PC-3 (cell line): Measurements from ENCODE around the gene C1orf159.

Source experiments
- CTCF ChIP-seq: fragments of 300-600 bp; sonication (generic); conservative IDR thresholded peaks from 2 replicates; pipeline ENCODE4 v1.5.1; 2017; ENCODE audit warnings: antibody characterized with exemption, low read depth, mild to moderate bottlenecking, low read length
- EZH2 ChIP-seq: fragments of 300-600 bp; sonication (generic); IDR thresholded peaks from one replicate; pipeline ENCODE4 v1.6.1; 2017; ENCODE audit warnings: antibody characterized with exemption, mild to moderate bottlenecking, low read length; ENCODE audit not compliant: unreplicated experiment

DNA sequence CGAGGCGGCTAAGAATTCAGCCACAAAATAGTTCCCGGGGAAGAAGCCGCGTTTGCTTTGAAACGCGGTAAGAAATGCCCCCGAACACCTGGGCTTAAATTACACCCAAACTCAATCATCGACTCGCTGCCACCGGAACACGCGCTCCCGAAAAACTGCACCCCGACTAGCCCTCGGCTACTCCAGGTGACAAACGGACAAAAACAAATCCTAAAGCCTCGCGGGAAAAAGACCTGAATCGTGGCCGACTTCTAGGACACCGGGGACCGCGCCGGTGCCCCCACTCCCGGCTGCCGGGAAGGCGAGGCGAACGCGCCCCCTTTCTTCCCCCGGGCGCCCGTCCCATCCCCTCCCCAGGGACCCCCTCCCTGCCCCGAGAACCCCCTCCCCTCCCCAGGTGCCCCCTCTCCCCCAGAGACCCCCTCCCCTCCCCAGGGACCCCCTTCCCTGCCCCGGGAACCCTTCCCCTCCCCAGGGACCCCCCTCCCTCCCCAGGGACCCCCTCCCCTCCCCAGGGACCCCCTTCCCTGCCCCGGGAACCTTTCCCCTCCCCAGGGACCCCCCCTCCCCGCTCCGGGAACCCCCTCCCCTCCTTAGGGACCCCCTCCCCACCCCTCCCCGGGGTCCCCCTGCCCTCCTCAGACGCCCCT is 628 bp downstream of the C1orf159 start:
- TF ChIP-seq CTCF (no peak), EZH2 (no peak)
